Right lobe of liver (tissue), 4 donors: ENCODE data around the gene NCS1.

Source experiments
- CTCF ChIP-seq, 4 donors: fragments of 200-600 bp in 3 of 4; fragments of 450-650 bp in 1 of 4; IDR thresholded peaks; one replicate each; pipeline versions ENCODE4 v1.5.1 to v1.8.0; 2016 to 2022; ENCODE audit warnings: antibody characterized with exemption in 4 of 4, mild to moderate bottlenecking in 2 of 4
- POLR2A ChIP-seq: fragments of 450-650 bp; IDR thresholded peaks from one replicate; pipeline ENCODE4 v1.6.1; 2017; ENCODE audit warnings: antibody characterized with exemption, mild to moderate bottlenecking
- donor health status: DM: no; HTN: no; CAD: no.
- donor health status: DM: no; HTN: no; CAD: no.
- donor health status: DM: no; HTN: yes; CAD: no.

GRCh38 chr9:130139251-130139650 lies 33.0 kb upstream of the NCS1 start:
- no peak for TF ChIP-seq CTCF (IDR thresholded peaks at IDR 0.05)
- no peak for TF ChIP-seq POLR2A
